ENCODE results near the gene GTF2E1.
"Not testable (repeated sequence)": the region's sequence is repeated elsewhere in the genome, so short reads cannot be mapped to it uniquely, and the experiment has no call there.

Gene GTF2E1

DNA sequence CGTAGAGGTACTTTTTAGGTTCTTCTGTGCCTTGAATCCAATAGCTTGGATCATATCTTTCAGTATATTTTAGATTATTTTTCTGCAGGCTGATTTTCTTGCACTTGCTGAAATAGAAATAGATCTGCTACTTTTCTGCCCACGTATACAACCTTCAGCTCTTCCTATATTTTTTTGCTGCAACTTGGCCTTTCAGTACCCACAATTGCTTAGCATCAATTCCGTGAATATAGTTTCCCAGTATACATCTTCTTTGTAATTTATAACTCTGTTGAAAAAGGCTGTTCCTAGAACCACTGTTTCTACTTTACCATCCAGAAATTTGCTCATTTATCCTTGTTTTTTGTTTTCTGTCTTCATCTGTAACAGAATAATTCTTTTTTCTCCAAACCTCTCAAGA is 36.2 kb downstream of the GTF2E1 start:
- no peak for DNase-seq (ENCODE audit: low read depth)
- TF ChIP-seq, protein P1, sequence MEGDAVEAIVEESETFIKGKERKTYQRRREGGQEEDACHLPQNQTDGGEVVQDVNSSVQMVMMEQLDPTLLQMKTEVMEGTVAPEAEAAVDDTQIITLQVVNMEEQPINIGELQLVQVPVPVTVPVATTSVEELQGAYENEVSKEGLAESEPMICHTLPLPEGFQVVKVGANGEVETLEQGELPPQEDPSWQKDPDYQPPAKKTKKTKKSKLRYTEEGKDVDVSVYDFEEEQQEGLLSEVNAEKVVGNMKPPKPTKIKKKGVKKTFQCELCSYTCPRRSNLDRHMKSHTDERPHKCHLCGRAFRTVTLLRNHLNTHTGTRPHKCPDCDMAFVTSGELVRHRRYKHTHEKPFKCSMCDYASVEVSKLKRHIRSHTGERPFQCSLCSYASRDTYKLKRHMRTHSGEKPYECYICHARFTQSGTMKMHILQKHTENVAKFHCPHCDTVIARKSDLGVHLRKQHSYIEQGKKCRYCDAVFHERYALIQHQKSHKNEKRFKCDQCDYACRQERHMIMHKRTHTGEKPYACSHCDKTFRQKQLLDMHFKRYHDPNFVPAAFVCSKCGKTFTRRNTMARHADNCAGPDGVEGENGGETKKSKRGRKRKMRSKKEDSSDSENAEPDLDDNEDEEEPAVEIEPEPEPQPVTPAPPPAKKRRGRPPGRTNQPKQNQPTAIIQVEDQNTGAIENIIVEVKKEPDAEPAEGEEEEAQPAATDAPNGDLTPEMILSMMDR (IDR thresholded peaks at IDR 0.05; ENCODE audit: low read depth, low read length, missing control alignments): no peak
- no peak overlapping the region for H3K4me3 ChIP-seq (ENCODE audit: low read depth, low read length)

DNA sequence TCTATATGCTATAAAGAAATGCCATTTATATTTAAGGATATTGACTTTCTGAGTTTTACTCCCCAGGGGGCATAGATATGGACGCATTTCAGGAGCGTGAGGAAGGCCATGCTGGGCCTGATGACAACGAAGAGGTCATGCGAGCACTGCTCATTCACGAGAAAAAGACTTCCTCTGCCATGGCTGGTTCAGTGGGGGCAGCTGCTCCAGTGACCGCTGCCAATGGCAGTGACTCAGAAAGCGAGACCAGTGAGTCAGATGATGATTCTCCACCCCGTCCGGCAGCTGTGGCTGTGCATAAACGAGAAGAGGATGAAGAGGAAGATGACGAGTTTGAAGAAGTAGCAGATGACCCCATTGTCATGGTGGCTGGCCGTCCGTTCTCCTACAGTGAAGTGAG is 38.4 kb downstream of the GTF2E1 start:
- TF ChIP-seq, protein P1 (IDR thresholded peaks at IDR 0.05; ENCODE audit: low read depth, low read length, missing control alignments): no peak
- H3K4me3 ChIP-seq (ENCODE audit: low read depth, low read length): no peak overlapping the region
- DNase-seq (ENCODE audit: low read depth): peak; percentile 62

DNA sequence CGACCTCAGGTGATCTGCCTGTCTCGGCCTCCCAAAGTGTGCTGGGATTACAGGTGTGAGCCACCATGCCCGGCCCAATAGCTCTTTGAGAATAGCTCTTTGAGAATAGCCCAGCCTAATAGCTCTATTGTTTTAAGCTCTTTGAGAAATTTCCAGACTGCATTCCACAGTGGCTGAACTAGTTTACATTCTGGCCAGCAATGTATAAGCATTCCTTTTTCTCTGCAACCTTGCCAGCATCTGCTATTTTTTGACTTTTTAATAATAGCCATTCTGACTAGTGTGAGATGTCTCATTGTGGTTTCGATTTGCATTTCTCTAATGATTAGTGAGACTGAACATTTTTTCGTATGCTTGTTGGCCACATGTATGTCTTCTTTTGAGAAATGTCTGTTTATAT is 43.3 kb downstream of the GTF2E1 start:
- DNase-seq (ENCODE audit: low read depth): not testable (repeated sequence)

DNA sequence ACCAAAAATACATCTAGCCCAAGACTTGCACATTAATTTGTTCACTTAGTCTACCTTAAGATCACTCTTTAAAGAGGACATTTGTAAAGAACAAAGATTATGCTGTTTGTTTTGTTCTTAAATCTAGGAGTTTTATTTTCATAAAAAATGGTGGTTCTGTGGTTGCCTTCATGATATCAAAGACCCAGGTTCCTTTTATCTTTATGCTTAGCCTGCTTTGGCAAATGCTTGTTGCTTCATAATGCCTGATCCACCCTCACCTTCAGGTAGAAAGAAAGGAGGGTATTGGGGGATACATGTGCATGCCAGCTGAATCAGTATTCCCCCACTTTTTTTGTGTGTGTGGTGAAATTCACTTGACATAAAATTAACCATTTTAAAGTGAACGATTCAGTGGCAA is 48.5 kb downstream of the GTF2E1 start:
- no peak for DNase-seq (ENCODE audit: low read depth)
- H3K4me3 ChIP-seq (ENCODE audit: low read depth, low read length): no peak overlapping the region
- TF ChIP-seq, protein P1 (IDR thresholded peaks at IDR 0.05; ENCODE audit: low read depth, low read length, missing control alignments): no peak

More for the DNA sequence above, 43.3 kb downstream of the GTF2E1 start:
- H3K4me3 ChIP-seq (ENCODE audit: low read depth, low read length): not testable (repeated sequence)

DNA sequence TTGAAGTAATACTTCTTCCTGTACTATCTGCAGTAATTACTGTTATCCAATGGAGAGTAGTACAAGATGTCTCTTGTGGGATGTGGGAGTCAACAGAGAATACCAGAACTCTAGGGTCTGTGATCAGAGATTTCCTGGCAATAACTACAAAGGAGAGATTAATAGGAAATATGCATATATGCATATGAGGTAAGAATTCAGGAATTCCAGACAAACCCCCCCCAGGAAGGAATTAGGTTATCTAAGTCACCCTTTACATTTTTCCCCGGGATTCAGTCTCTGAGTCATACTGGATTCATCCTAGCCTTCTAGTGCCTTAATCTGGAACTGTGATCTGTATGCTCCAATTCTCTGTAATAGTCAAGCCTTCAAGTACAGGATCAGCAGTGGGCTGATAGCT is 49.4 kb downstream of the GTF2E1 start:
- no peak for DNase-seq (ENCODE audit: low read depth)
- TF ChIP-seq, protein P1 (IDR thresholded peaks at IDR 0.05; ENCODE audit: low read depth, low read length, missing control alignments): no peak
- no peak overlapping the region for H3K4me3 ChIP-seq (ENCODE audit: low read depth, low read length)

DNA sequence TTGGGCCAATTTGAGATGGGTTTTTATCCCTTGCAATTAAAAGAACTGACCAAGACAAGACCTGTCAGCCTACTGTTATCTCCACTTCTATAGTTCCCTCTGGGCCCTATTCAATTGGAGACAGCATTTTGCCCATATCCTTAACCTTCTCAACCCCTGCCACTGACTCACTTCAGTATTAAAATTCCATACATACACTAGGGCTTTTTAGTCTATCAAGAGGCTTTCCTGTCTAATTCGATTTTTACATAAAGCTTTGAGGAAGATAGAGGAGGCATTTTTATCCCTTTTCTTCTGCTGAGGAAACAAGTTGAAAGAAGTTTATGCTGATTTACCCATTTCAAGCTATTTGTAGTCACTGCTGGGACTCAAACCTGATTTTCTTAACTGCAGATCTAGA is 51.1 kb downstream of the GTF2E1 start:
- H3K4me3 ChIP-seq (ENCODE audit: low read depth, low read length): no peak overlapping the region
- TF ChIP-seq, protein P1 (IDR thresholded peaks at IDR 0.05; ENCODE audit: low read depth, low read length, missing control alignments): no peak
- no peak for DNase-seq (ENCODE audit: low read depth)

DNA sequence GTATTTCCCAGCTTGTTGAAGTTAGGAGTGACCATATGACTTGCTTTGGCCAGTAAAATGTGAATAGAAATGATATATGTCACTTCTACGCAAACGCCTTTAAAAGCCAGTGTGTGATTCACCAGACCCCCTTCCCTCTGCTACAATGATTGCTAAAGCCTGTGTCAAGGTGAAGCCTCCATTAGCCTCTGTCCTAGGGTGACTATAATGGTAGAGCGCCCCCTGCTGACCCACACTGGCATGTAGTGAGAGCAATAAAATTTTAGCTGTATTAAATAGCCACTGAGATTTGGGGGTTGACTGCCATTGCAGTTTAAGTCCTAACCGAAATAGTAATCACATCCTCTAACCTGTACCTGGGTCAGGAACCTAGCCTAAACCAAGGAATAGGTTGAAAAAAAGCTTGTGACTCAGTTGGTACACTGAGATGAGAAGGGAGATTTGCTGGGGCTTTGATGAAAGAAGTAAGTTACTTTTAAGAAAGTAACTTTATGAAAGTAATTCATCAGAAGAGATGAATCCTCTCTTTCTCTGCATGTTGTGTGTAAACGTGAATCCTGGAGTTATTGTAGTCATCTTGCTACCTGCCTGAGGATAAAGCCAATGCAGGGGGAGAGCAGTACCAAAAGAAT is 52.6 kb downstream of the GTF2E1 start:
- TF ChIP-seq, protein P1 (IDR thresholded peaks at IDR 0.05; ENCODE audit: low read depth, low read length, missing control alignments): peak; percentile 76
- DNase-seq (ENCODE audit: low read depth): peak; percentile 54
- no peak overlapping the region for H3K4me3 ChIP-seq (ENCODE audit: low read depth, low read length)

All from GM12864 (cell line).